GM12878 (cell line): Measurements from ENCODE around the gene PINLYP.

Source experiments
- CBFB ChIP-seq: IDR thresholded peaks from 2 replicates; pipeline ENCODE4 v1.6.1; 2016; ENCODE audit warnings: antibody characterized with exemption, low read depth
- CREB1 ChIP-seq: IDR thresholded peaks from 2 replicates; pipeline ENCODE4 v1.6.1; 2012; ENCODE audit warnings: low read depth, mild to moderate bottlenecking, inconsistent platforms
- EZH2 ChIP-seq: IDR thresholded peaks from 2 replicates; pipeline ENCODE4 v1.6.1; 2012; ENCODE audit warnings: low read depth, mild to moderate bottlenecking, control low read depth, inconsistent platforms, low read length, borderline replicate concordance; ENCODE audit not compliant: control insufficient read depth
- FOXM1 ChIP-seq: IDR thresholded peaks from 2 replicates; pipeline ENCODE4 v1.6.1; 2012; ENCODE audit warnings: low read depth, mild to moderate bottlenecking, inconsistent platforms, low read length, moderate library complexity
- KAT2A ChIP-seq: conservative IDR thresholded peaks from 2 replicates; pipeline ENCODE4 v1.6.1; 2011; ENCODE audit warnings: low read depth, low read length; ENCODE audit not compliant: control insufficient read depth
- NFIC ChIP-seq: IDR thresholded peaks from 2 replicates; pipeline ENCODE4 v1.6.1; 2012; ENCODE audit warnings: low read depth, mild to moderate bottlenecking, inconsistent platforms, low read length, moderate library complexity
- POLR2A ChIP-seq: IDR thresholded peaks from 2 replicates; pipeline ENCODE4 v1.6.1; 2011; ENCODE audit warnings: low read depth, mild to moderate bottlenecking, low read length
- RAD21 ChIP-seq: IDR thresholded peaks from 2 replicates; pipeline ENCODE4 v1.6.1; 2011; ENCODE audit warnings: mild to moderate bottlenecking, low read depth, low read length, moderate library complexity; ENCODE audit not compliant: insufficient read depth
- ZNF274 ChIP-seq: IDR thresholded peaks from one replicate; pipeline ENCODE4 v1.8.0; 2011; ENCODE audit not compliant: insufficient read length, insufficient read depth
- TF ChIP-seq, protein P1 (sequence below): fragments of 450-650 bp; formaldehyde crosslinking; IDR thresholded peaks from 2 replicates; pipeline ENCODE4 v1.4.0; 2022; ENCODE audit warnings: mild to moderate bottlenecking, moderate library complexity
- TF ChIP-seq, protein P2 (sequence below), 3 experiments: IDR thresholded peaks in 2 of 3; conservative IDR thresholded peaks in 1 of 3; 2 replicates each; pipeline ENCODE4 v1.5.1; 2011; ENCODE audit warnings: low read depth in 3 of 3, low read length in 3 of 3, mild to moderate bottlenecking in 3 of 3, control low read depth in 2 of 3, moderate library complexity in 2 of 3, inconsistent platforms in 1 of 3, mixed read lengths in 1 of 3; ENCODE audit not compliant: control insufficient read depth in 2 of 3, insufficient read depth in 1 of 3; ENCODE audit errors: extremely low read depth in 1 of 3

DNA sequence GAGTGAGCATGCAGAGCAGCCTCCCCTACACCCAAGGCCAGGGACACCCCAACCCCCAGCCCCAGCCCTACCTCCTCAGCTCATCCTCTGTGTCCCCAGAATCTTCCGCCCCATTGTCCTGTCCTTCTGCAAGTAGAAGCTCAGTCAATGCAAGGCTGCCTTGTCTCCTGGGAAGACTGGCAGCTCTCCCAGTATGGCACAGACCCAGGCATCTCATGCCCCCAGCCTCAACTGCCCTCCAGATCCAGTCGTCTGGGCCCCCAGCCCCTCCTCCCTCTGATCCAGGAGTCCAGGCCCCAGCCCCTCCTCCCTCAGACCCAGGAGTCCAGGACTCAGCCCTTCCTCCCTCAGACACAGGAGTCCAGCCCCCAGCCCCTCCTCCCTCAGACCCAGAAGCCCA lies 29.6 kb upstream of the PINLYP start:
- TF ChIP-seq KAT2A (no peak), CREB1 (no peak), RAD21 (no peak), EZH2 (no peak), FOXM1 (no peak), POLR2A (no peak), CBFB (no peak), NFIC (no peak), ZNF274 (no peak)
- TF ChIP-seq, protein P1, sequence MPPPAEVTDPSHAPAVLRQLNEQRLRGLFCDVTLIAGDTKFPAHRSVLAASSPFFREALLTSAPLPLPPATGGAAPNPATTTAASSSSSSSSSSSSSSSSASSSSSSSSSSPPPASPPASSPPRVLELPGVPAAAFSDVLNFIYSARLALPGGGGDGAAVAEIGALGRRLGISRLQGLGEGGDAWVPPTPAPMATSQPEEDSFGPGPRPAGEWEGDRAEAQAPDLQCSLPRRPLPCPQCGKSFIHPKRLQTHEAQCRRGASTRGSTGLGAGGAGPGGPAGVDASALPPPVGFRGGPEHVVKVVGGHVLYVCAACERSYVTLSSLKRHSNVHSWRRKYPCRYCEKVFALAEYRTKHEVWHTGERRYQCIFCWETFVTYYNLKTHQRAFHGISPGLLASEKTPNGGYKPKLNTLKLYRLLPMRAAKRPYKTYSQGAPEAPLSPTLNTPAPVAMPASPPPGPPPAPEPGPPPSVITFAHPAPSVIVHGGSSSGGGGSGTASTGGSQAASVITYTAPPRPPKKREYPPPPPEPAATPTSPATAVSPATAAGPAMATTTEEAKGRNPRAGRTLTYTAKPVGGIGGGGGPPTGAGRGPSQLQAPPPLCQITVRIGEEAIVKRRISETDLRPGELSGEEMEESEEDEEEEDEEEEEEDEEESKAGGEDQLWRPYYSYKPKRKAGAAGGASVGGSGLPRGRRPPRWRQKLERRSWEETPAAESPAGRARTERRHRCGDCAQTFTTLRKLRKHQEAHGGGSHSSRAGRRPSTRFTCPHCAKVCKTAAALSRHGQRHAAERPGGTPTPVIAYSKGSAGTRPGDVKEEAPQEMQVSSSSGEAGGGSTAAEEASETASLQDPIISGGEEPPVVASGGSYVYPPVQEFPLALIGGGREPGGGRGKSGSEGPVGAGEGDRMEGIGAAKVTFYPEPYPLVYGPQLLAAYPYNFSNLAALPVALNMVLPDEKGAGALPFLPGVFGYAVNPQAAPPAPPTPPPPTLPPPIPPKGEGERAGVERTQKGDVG (CRISPR knock-in tag), result no peak
- TF ChIP-seq, protein P2, sequence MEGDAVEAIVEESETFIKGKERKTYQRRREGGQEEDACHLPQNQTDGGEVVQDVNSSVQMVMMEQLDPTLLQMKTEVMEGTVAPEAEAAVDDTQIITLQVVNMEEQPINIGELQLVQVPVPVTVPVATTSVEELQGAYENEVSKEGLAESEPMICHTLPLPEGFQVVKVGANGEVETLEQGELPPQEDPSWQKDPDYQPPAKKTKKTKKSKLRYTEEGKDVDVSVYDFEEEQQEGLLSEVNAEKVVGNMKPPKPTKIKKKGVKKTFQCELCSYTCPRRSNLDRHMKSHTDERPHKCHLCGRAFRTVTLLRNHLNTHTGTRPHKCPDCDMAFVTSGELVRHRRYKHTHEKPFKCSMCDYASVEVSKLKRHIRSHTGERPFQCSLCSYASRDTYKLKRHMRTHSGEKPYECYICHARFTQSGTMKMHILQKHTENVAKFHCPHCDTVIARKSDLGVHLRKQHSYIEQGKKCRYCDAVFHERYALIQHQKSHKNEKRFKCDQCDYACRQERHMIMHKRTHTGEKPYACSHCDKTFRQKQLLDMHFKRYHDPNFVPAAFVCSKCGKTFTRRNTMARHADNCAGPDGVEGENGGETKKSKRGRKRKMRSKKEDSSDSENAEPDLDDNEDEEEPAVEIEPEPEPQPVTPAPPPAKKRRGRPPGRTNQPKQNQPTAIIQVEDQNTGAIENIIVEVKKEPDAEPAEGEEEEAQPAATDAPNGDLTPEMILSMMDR (IDR thresholded peaks at IDR 0.05 in 2 of 3, conservative IDR thresholded peaks at IDR 0.05 in 1 of 3; ENCODE audit: control insufficient read depth in 2 of 3, extremely low read depth in 1 of 3, insufficient read depth in 1 of 3, low read depth in 3 of 3, low read length in 3 of 3), result no peak
